Gastroesophageal sphincter (tissue), 4 donors: Measurements from ENCODE around the gene PCARE. TPM values are rescaled to one million over a fixed set of nuclear protein-coding genes. Genes with fewer than 3 reads are reported as not detected.

Source experiments
- ATAC-seq: fragments of 150-250 bp; one replicate; pipeline ENCODE4 v1.9.1; 2016; ENCODE audit warnings: mild to moderate bottlenecking, moderate library complexity
- H3K27ac ChIP-seq, 4 donors: fragments of 200-600 bp; sonication (generic) in 3 of 4; 1 replicate in 3 of 4; 2 replicates in 1 of 4; pipeline ENCODE4 v1.5.1; 2016 to 2019
- H3K27me3 ChIP-seq: fragments of 200-600 bp; sonication (generic); one replicate; pipeline ENCODE4 v1.5.1; 2019
- H3K36me3 ChIP-seq, 2 donors: fragments of 200-600 bp; sonication (generic); one replicate each; pipeline ENCODE4 v1.5.1; 2019; ENCODE audit warnings: control low read depth in 1 of 2
- H3K4me1 ChIP-seq, 3 donors: fragments of 200-600 bp; sonication (generic); 1 replicate in 2 of 3; 2 replicates in 1 of 3; pipeline ENCODE4 v1.5.1; 2016 to 2019; ENCODE audit warnings: control low read depth in 2 of 3
- H3K4me3 ChIP-seq, 2 donors: fragments of 200-600 bp; sonication (generic); one replicate each; pipeline ENCODE4 v1.5.1; 2019; ENCODE audit warnings: mild to moderate bottlenecking in 1 of 2, moderate library complexity in 1 of 2
- H3K9me3 ChIP-seq, 3 donors: fragments of 200-600 bp; sonication (generic); one replicate each; pipeline ENCODE4 v1.5.1; 2017 to 2019; ENCODE audit warnings: control low read depth in 2 of 3
- CTCF ChIP-seq, 4 experiments: fragments of 200-600 bp in 2 of 4; fragments of 450-650 bp in 2 of 4; sonication (generic) in 1 of 4; IDR thresholded peaks; one replicate each; pipeline ENCODE4 v1.5.1; 2017 to 2019; ENCODE audit warnings: antibody characterized with exemption in 4 of 4, mild to moderate bottlenecking in 2 of 4, moderate library complexity in 2 of 4
- EP300 ChIP-seq: sonication (generic); formaldehyde crosslinking; IDR thresholded peaks from one replicate; pipeline ENCODE4 v1.6.1; 2017; ENCODE audit warnings: antibody characterized with exemption, mild to moderate bottlenecking
- POLR2A ChIP-seq, 2 donors: fragments of 450-650 bp; IDR thresholded peaks; one replicate each; pipeline ENCODE4 v1.6.1; 2017; ENCODE audit warnings: antibody characterized with exemption in 2 of 2, mild to moderate bottlenecking in 2 of 2, moderate library complexity in 1 of 2
- POLR2AphosphoS5 ChIP-seq: sonication (generic); formaldehyde crosslinking; IDR thresholded peaks from one replicate; pipeline ENCODE4 v1.6.1; 2017; ENCODE audit warnings: antibody characterized with exemption
- WGBS, 2 donors: methylation state at CpG; one replicate each; pipeline ENCODE4 v1.1.5; 2018; ENCODE audit warnings: low coverage in 1 of 2; 5-methylcytosine and 5-hydroxymethylcytosine counted together
- total RNA-seq, 4 donors: library from RNA; depleted of rRNA; stranded (reverse); fragments of >200 nt; gene quantifications; one replicate each; pipeline ENCODE4 v1.1.0, GENCODE V29; 2016

PCARE gene
- total RNA-seq, 4 donors from 2014 or later: under 0.01 TPM; not detected in 3

DNA sequence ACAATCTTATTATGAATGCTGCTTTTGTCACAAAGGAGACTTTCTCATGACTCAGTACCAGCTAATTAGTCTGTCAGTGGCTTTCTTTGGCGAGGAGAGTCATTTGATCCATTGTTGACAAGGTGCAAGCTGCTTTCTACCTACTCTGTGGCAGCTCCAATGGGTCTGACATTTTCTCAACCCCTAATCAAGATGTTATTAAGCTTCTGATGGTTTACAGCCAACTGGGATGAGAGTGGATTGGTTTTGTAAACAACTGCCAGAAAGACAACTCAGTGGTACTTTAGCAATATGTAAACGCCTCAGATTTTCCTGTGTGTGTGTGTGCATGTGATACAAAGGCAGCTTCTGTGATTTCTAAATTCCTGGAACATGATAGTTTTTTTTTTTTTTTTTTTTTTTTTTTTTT, 32.7 kb upstream of the PCARE start:
- TF ChIP-seq POLR2A (IDR thresholded peaks at IDR 0.05) (no peak), POLR2AphosphoS5 (peak; percentile 28)
- H3K4me3 ChIP-seq: no peak overlapping the region
- no peak for ATAC-seq
- 35 to 37% methylated on average over 2 of the region's 2 CpGs for WGBS, 2 donors
- H3K27me3 ChIP-seq: no peaks in the 10 kb centered on the region
- no peaks in the 10 kb centered on the region for H3K9me3 ChIP-seq
- no peaks in the 10 kb centered on the region for H3K36me3 ChIP-seq
- no peak overlapping the region for H3K27ac ChIP-seq
- no peaks in the 10 kb centered on the region for H3K4me1 ChIP-seq

- no peaks in the 10 kb centered on the region for H3K9me3 ChIP-seq
- TF ChIP-seq POLR2A (IDR thresholded peaks at IDR 0.05) (no peak), POLR2AphosphoS5 (no peak), CTCF (IDR thresholded peaks at IDR 0.05) (no peak), EP300 (no peak)
- 85 to 96% methylated on average over 3 of the region's 3 CpGs for WGBS, 2 donors
- ATAC-seq: no peak
- no peaks in the 10 kb centered on the region for H3K27me3 ChIP-seq
- H3K36me3 ChIP-seq: no peaks in the 10 kb centered on the region
- H3K27ac ChIP-seq: no peak overlapping the region
- no peak overlapping the region for H3K4me3 ChIP-seq
- H3K4me1 ChIP-seq: no peaks in the 10 kb centered on the region
These were observed 31.9 kb upstream of the PCARE start for GRCh38 chr2:29106256-29106655.

DNA sequence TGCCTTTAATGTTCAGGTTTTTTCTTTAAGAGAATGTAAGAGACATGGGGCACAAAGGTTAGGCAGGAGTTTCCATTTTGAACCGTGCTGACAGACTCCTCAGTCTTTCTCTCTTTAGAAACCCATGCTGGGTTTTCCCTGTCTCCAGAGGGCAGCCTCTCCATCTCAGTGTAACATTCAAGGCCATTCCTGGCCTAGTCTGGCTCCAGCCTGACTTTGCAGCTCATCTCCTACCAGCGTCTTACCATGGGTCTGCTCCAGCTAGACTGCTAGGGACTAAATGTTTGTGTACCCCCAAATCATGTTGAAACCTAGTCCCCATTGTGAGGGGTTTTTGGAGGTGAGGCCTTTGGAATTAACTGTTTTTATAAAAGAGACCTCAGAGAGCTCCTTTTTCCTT, 31.1 kb upstream of the PCARE start:
- H3K36me3 ChIP-seq: no peaks in the 10 kb centered on the region
- no peaks in the 10 kb centered on the region for H3K27me3 ChIP-seq
- TF ChIP-seq POLR2AphosphoS5 (no peak), CTCF (IDR thresholded peaks at IDR 0.05) (no peak), POLR2A (IDR thresholded peaks at IDR 0.05) (no peak), EP300 (no peak)
- no peak for ATAC-seq
- 50 to 66% methylated on average over 2 of the region's 2 CpGs for WGBS, 2 donors
- no peak overlapping the region for H3K4me3 ChIP-seq
- no peaks in the 10 kb centered on the region for H3K4me1 ChIP-seq
- no peak overlapping the region for H3K27ac ChIP-seq
- no peaks in the 10 kb centered on the region for H3K9me3 ChIP-seq

- 84% methylated on average over 3 to 4 of the region's 5 CpGs for WGBS, 2 donors
- Histone ChIP-seq H3K36me3 (no peaks in the 10 kb centered on the region), H3K4me1 (no peaks in the 10 kb centered on the region), H3K27me3 (no peaks in the 10 kb centered on the region), H3K4me3 (no peak overlapping the region), H3K27ac (no peak overlapping the region), H3K9me3 (no peaks in the 10 kb centered on the region)
- no peak for ATAC-seq
- TF ChIP-seq EP300 (no peak), CTCF (IDR thresholded peaks at IDR 0.05) (no peak), POLR2AphosphoS5 (no peak), POLR2A (IDR thresholded peaks at IDR 0.05) (no peak)
These were observed 30.4 kb upstream of the PCARE start for GRCh38 chr2:29104688-29105087.

GRCh38 chr2:29100564-29100963, 26.2 kb upstream of the PCARE start:
- Histone ChIP-seq H3K4me3 (no peak overlapping the region), H3K27me3 (no peaks in the 10 kb centered on the region), H3K27ac (no peak overlapping the region), H3K4me1 (no peaks in the 10 kb centered on the region), H3K9me3 (no peaks in the 10 kb centered on the region), H3K36me3 (no peaks in the 10 kb centered on the region)
- ATAC-seq: no peak
- 67 to 75% methylated on average over 1 of the region's 1 CpG for WGBS, 2 donors
- TF ChIP-seq POLR2A (IDR thresholded peaks at IDR 0.05): no peak
- TF ChIP-seq CTCF (IDR thresholded peaks at IDR 0.05): no peak
- TF ChIP-seq EP300: no peak
- no peak for TF ChIP-seq POLR2AphosphoS5
